H9 (cell line): ENCODE results near the gene BEND7. TPM values are rescaled to one million over a fixed set of nuclear protein-coding genes. Genes with fewer than 3 reads are reported as not detected.
A peak's percentile ranks its signal among the peaks of the same experiment; 100 is the strongest.

Experiments
- DNase-seq: peaks from one replicate; pipeline ENCODE4 v3.0.0-alpha.2; 2017
- H2AFZ ChIP-seq: one replicate; pipeline ENCODE4 v1.6.1; 2013; ENCODE audit warnings: mild to moderate bottlenecking, low read length, control low read depth, moderate library complexity
- H2AK5ac ChIP-seq: 2 replicates; pipeline ENCODE4 v1.6.1; 2013; ENCODE audit warnings: low read length, control low read depth, mixed read lengths; ENCODE audit not compliant: insufficient read length
- H2BK120ac ChIP-seq: one replicate; pipeline ENCODE4 v1.6.1; 2013; ENCODE audit warnings: low read depth, mild to moderate bottlenecking, low read length, control low read depth, inconsistent platforms; ENCODE audit not compliant: poor library complexity, severe bottlenecking
- H2BK12ac ChIP-seq: 2 replicates; pipeline ENCODE4 v1.6.1; 2013; ENCODE audit warnings: low read length, control low read depth, mixed read lengths, low read depth; ENCODE audit not compliant: insufficient read length
- H2BK15ac ChIP-seq: 2 replicates; pipeline ENCODE4 v1.6.1; 2013; ENCODE audit warnings: low read depth, low read length, control low read depth
- H2BK20ac ChIP-seq: one replicate; pipeline ENCODE4 v1.6.1; 2013; ENCODE audit warnings: low read depth, mild to moderate bottlenecking, low read length, control low read depth, inconsistent platforms; ENCODE audit not compliant: poor library complexity, severe bottlenecking
- H2BK5ac ChIP-seq: 2 replicates; pipeline ENCODE4 v1.6.1; 2013; ENCODE audit warnings: low read length, control low read depth, mixed read lengths; ENCODE audit not compliant: insufficient read length
- H3K14ac ChIP-seq: 2 replicates; pipeline ENCODE4 v1.6.1; 2013; ENCODE audit warnings: low read length, control low read depth; ENCODE audit not compliant: insufficient read depth
- H3K18ac ChIP-seq: 2 replicates; pipeline ENCODE4 v1.6.1; 2013; ENCODE audit warnings: low read depth, mild to moderate bottlenecking, mixed read lengths, low read length, control low read depth; ENCODE audit not compliant: insufficient read length
- H3K23ac ChIP-seq: 2 replicates; pipeline ENCODE4 v1.6.1; 2013; ENCODE audit warnings: low read length, control low read depth, mixed read lengths, low read depth; ENCODE audit not compliant: insufficient read length
- H3K23me2 ChIP-seq: 2 replicates; pipeline ENCODE4 v1.6.1; 2013; ENCODE audit warnings: low read depth, mild to moderate bottlenecking, mixed read lengths, low read length, control low read depth; ENCODE audit not compliant: insufficient read length, poor library complexity, severe bottlenecking
- H3K27ac ChIP-seq: 2 replicates; pipeline ENCODE4 v1.5.1; 2013; ENCODE audit warnings: low read length, control low read depth, mixed read lengths, low read depth; ENCODE audit not compliant: insufficient read length
- H3K27me3 ChIP-seq: 2 replicates; pipeline ENCODE4 v1.6.1; 2013; ENCODE audit warnings: low read length, control low read depth, inconsistent platforms; ENCODE audit not compliant: insufficient read depth
- H3K4ac ChIP-seq: 2 replicates; pipeline ENCODE4 v1.6.1; 2013; ENCODE audit warnings: low read depth, mild to moderate bottlenecking, control low read depth, inconsistent platforms, low read length, moderate library complexity
- H3K4me1 ChIP-seq: 2 replicates; pipeline ENCODE4 v1.6.1; 2013; ENCODE audit warnings: low read length, control low read depth, inconsistent platforms; ENCODE audit not compliant: insufficient read depth
- H3K4me2 ChIP-seq: 2 replicates; pipeline ENCODE4 v1.6.1; 2013; ENCODE audit warnings: low read length, control low read depth, mixed read lengths; ENCODE audit not compliant: insufficient read length, insufficient read depth
- H3K56ac ChIP-seq: 2 replicates; pipeline ENCODE4 v1.6.1; 2013; ENCODE audit warnings: low read depth, mild to moderate bottlenecking, mixed read lengths, low read length, control low read depth; ENCODE audit not compliant: insufficient read length
- H3K79me1 ChIP-seq: 2 replicates; pipeline ENCODE4 v1.6.1; 2013; ENCODE audit warnings: low read depth, mild to moderate bottlenecking, moderate library complexity, low read length, control low read depth, inconsistent platforms; ENCODE audit not compliant: insufficient read depth, poor library complexity, severe bottlenecking
- H3K79me2 ChIP-seq: 2 replicates; pipeline ENCODE4 v1.6.1; 2013; ENCODE audit warnings: low read length, control low read depth, inconsistent platforms; ENCODE audit not compliant: insufficient read depth
- H3K9ac ChIP-seq: 2 replicates; pipeline ENCODE4 v1.6.1; 2013; ENCODE audit warnings: low read length, control low read depth, mixed read lengths; ENCODE audit not compliant: insufficient read length; ENCODE audit errors: extremely low read depth
- H3K9me3 ChIP-seq: one replicate; pipeline ENCODE4 v1.6.1; 2013; ENCODE audit warnings: low read depth, low read length, inconsistent platforms; ENCODE audit not compliant: control insufficient read depth
- H3T11ph ChIP-seq: one replicate; pipeline ENCODE4 v1.6.1; 2013; ENCODE audit warnings: mild to moderate bottlenecking, low read length, control low read depth, inconsistent platforms
- H4K20me1 ChIP-seq: one replicate; pipeline ENCODE4 v1.6.1; 2013; ENCODE audit not compliant: control insufficient read depth, insufficient read length, insufficient read depth
- H4K5ac ChIP-seq: 2 replicates; pipeline ENCODE4 v1.6.1; 2013; ENCODE audit warnings: low read depth, mild to moderate bottlenecking, mixed read lengths, low read length, control low read depth; ENCODE audit not compliant: insufficient read length
- H4K8ac ChIP-seq: replicated peaks from 2 replicates; pipeline ENCODE4 v1.6.1; 2013; ENCODE audit warnings: low read length, control low read depth, mixed read lengths, low read depth; ENCODE audit not compliant: insufficient read length
- H4K91ac ChIP-seq: 2 replicates; pipeline ENCODE4 v1.6.1; 2013; ENCODE audit warnings: low read depth, mild to moderate bottlenecking, moderate library complexity, mixed read lengths, low read length, control low read depth; ENCODE audit not compliant: insufficient read length
- H3K27ac Mint-ChIP-seq, 3 experiments: 2 replicates in 2 of 3; 3 replicates in 1 of 3; pipeline ENCODE4 v1.8.0; 2020 to 2021; ENCODE audit warnings: mixed read lengths in 3 of 3, mild to moderate bottlenecking in 1 of 3, moderate library complexity in 1 of 3
- H3K27me3 Mint-ChIP-seq: 2 replicates; pipeline ENCODE4 v1.8.0; 2021; ENCODE audit warnings: low read depth, mild to moderate bottlenecking, moderate library complexity, mixed read lengths
- H3K36me3 Mint-ChIP-seq, 3 experiments: 2 replicates in 2 of 3; 3 replicates in 1 of 3; pipeline ENCODE4 v1.8.0; 2020 to 2021; ENCODE audit warnings: low read depth in 3 of 3, mixed read lengths in 3 of 3; ENCODE audit not compliant: insufficient read depth in 1 of 3
- H3K4me1 Mint-ChIP-seq, 2 experiments: 2 replicates each; pipeline ENCODE4 v1.8.0; 2020; ENCODE audit warnings: mixed read lengths in 2 of 2
- H3K4me3 Mint-ChIP-seq, 2 experiments: 2 replicates in 1 of 2; 3 replicates in 1 of 2; pipeline ENCODE4 v1.8.0; 2020 to 2021; ENCODE audit warnings: mild to moderate bottlenecking in 2 of 2, mixed read lengths in 2 of 2, moderate library complexity in 1 of 2
- H3K9me3 Mint-ChIP-seq, 2 experiments: 2 replicates in 1 of 2; 3 replicates in 1 of 2; pipeline ENCODE4 v1.8.0; 2020; ENCODE audit warnings: mild to moderate bottlenecking in 2 of 2, mixed read lengths in 2 of 2, moderate library complexity in 1 of 2
- WGBS: extraction: QIAGEN DNeasy Blood & Tissue Kit; methylation state at CpG from one replicate; pipeline ENCODE4 v1.1.7; 2013; ENCODE audit warnings: missing lambda C conversion rate, low lambda C conversion rate, mixed read lengths; ENCODE audit not compliant: insufficient read length; ENCODE audit errors: extremely low coverage; 5-methylcytosine and 5-hydroxymethylcytosine counted together
- total RNA-seq: library from RNA; stranded (reverse); gene quantifications from 2 replicates; pipeline ENCODE4 v1.2.1, GENCODE V29; 2021
- TF ChIP-seq, protein P1 (sequence below): fragments of 200-600 bp; sonication (generic); conservative IDR thresholded peaks from 3 replicates; pipeline ENCODE4 v1.8.0; 2021; ENCODE audit warnings: antibody characterized with exemption, mild to moderate bottlenecking

Gene BEND7
- total RNA-seq, 1 experiment from 2014 or later = 17.7 TPM

DNA sequence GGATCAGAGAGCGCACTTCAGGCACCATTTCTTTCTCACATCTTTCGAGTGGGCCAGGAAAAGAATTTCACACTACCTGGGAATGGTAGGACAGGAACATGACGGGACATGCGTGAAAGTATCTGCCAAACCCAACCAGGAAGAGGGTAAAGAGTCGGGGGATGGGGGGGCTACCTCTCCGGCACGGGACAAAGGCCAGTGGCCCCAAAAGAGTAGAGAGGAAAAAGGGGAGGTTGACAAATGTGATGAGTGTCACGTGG, 830 bp upstream of the BEND7 start:
- H2BK5ac ChIP-seq = no peak overlapping the region
- peaks cover 42% of the 10 kb centered on the region for H3K27me3 Mint-ChIP-seq
- no peak overlapping the region for H3K23ac ChIP-seq
- H3K27ac ChIP-seq = no peak overlapping the region
- H2BK12ac ChIP-seq = no peak overlapping the region
- no peak overlapping the region for H2BK120ac ChIP-seq
- DNase-seq = no peak
- H2AFZ ChIP-seq = no peak overlapping the region
- H3T11ph ChIP-seq = no peak overlapping the region
- no peak overlapping the region for H4K91ac ChIP-seq
- H3K4me1 Mint-ChIP-seq = peaks cover 23 to 24% of the 10 kb centered on the region in 2 experiments
- H2BK15ac ChIP-seq = no peak overlapping the region
- no peaks in the 10 kb centered on the region for H3K4me1 ChIP-seq
- no peak overlapping the region for H3K9ac ChIP-seq
- H3K27me3 ChIP-seq = peaks cover 13% of the 10 kb centered on the region; the same call in 1 of the 2 replicates
- H3K56ac ChIP-seq = no peak overlapping the region
- H3K14ac ChIP-seq = no peak overlapping the region
- H3K23me2 ChIP-seq = no peaks in the 10 kb centered on the region
- no peak overlapping the region for H4K8ac ChIP-seq
- no peak overlapping the region for H2BK20ac ChIP-seq
- peak overlapping the region; percentile 33 for H3K4me2 ChIP-seq
- no peaks in the 10 kb centered on the region for H4K20me1 ChIP-seq
- no peak overlapping the region for H2AK5ac ChIP-seq
- no peaks in the 10 kb centered on the region for H3K79me2 ChIP-seq
- H3K18ac ChIP-seq = no peak overlapping the region
- peaks cover 0 to 4% (median 2%) of the 10 kb centered on the region in 3 experiments; a peak in 1 of 7 replicates for H3K36me3 Mint-ChIP-seq
- peak overlapping the region; percentile 64 to 79 for H3K4me3 Mint-ChIP-seq
- no CpG with 5 or more reads among the region's 8 CpGs for WGBS
- H3K9me3 Mint-ChIP-seq = peaks cover 0 to 2% of the 10 kb centered on the region in 2 experiments; a peak in 1 of 5 replicates
- no peaks in the 10 kb centered on the region for H3K79me1 ChIP-seq
- H3K4ac ChIP-seq = no peak overlapping the region
- H4K5ac ChIP-seq = no peak overlapping the region
- TF ChIP-seq, protein P1, sequence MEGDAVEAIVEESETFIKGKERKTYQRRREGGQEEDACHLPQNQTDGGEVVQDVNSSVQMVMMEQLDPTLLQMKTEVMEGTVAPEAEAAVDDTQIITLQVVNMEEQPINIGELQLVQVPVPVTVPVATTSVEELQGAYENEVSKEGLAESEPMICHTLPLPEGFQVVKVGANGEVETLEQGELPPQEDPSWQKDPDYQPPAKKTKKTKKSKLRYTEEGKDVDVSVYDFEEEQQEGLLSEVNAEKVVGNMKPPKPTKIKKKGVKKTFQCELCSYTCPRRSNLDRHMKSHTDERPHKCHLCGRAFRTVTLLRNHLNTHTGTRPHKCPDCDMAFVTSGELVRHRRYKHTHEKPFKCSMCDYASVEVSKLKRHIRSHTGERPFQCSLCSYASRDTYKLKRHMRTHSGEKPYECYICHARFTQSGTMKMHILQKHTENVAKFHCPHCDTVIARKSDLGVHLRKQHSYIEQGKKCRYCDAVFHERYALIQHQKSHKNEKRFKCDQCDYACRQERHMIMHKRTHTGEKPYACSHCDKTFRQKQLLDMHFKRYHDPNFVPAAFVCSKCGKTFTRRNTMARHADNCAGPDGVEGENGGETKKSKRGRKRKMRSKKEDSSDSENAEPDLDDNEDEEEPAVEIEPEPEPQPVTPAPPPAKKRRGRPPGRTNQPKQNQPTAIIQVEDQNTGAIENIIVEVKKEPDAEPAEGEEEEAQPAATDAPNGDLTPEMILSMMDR = no peak
- H3K27ac Mint-ChIP-seq = peak overlapping the region in 1 of 3 experiments; percentile 31; a peak in 1 of 7 replicates
- no peaks in the 10 kb centered on the region for H3K9me3 ChIP-seq
